DMS 273 treated with DMSO at 0.1 percent for 48 hours (cell line): ENCODE results near the gene ACMSD.
"Not testable (repeated sequence)": the region's sequence is repeated elsewhere in the genome, so short reads cannot be mapped to it uniquely, and the experiment has no call there.

Experiments used
- DNase-seq: peaks from one replicate; lab custom pipeline; 2025; lab: John Stamatoyannopoulos, UW

The ACMSD gene

GRCh38 chr2:134852518-134852917, 14.1 kb downstream of the ACMSD start:
- no peak for DNase-seq

DNA sequence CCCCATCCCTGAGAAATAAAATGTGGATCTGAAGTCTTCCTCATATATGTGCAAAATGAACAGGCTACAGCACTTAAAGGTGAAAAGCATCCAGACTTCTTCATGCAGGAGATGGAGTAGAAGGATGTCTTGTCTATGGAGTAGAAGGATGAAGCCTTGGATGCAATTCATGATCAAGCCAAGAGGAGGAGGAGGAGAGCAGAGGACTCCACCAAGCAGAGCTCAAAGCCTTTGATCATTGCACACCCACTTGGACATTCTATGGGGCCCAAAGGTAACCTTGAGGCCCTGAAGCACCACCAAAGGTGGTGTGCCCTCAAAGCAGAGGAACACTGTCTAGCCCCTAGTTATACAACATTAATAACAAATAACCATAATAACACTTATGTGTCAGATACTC, 17.3 kb downstream of the ACMSD start:
- no peak for DNase-seq

DNA sequence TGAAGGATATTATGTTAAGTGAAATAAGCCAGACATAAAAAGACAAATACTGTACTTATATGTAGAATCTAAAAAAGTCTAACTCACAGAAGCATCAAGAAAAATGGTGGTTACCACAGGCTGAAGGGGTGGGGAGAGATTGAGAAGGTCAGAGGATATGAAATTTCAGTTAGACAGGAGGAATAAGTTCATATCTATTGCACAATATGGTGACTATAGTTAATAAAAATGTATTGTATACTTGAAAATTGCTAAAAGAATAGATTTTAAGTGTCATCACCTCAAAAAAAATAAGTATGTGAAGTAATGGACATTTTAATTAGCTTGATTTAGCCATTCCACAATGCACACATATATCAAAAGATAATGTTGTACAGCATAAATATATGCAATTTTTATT, 19.8 kb downstream of the ACMSD start:
- DNase-seq: no peak

DNA sequence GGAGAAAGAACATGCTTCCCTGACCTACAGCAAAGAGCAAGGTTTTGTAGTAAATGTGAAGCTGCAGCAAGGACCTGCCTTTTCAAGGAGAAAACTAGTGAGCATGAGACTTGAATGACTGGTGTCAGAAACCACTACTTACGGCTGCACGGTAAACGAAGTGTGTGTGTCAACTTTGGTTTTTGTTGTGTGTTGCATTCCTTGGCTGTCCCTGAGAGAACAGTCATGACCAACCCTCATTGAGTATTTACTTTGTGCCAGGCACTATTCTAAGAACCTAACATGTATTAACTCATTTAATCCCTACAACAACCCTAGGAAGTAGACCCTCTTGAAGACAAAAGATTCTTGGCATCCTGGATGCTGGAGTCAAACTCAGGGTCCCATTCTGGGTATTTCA, 22.8 kb downstream of the ACMSD start:
- DNase-seq: no peak

- DNase-seq: no peak
Measured at GRCh38 chr2:134862069-134862468, 23.7 kb downstream of the ACMSD start.

GRCh38 chr2:134862674-134863073, 24.3 kb downstream of the ACMSD start:
- DNase-seq: no peak

DNA sequence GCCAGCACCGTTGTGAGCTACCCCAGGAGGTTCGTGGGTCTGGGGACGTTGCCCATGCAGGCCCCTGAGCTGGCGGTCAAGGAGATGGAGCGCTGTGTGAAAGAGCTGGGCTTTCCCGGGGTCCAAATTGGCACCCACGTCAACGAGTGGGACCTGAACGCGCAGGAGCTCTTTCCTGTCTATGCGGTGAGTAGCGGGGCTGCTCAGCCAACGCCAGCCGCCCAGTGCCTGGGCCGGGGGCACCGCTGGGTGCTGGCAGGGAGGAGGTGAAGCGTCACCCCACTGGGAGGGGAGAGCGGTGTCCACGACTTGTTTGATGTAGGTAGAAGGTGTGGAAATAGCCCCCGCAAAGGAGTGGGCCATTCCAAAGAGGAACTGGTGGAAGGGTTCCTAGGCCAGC, 25.0 kb downstream of the ACMSD start:
- DNase-seq: no peak

DNA sequence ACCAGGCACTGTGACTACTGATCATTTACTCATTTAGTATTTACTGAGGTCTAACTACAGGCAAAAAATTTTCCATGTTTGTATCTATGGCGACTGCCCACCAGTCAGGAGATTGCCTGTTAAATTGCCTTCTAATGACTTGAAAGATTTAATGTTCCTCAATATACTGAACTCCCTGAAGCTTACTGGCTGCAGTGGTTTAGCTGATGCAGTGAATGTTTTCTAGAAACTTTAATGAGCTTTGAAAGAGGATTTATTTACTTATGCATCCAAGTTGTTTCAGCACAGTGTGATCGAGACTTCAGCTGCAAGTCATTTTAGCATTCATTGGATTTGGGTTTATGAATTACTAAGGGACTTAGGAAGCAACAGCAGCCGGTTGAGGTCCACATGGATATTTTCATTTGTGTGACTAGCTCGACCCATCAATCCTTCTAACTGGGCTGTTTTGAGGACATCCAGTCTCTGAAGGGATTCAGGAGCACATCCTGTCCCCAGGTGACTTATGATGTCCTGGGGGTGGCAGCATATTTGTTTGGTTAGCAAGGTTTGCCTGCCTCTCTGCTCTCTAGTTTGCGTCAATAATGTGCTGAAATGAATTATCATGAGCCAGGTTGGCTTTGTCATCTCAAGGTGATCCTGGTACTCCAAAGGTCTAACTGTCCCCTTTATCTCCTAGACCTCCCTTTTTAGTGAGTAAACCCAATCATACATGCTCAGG, 26.8 kb downstream of the ACMSD start:
- DNase-seq: no peak

DNA sequence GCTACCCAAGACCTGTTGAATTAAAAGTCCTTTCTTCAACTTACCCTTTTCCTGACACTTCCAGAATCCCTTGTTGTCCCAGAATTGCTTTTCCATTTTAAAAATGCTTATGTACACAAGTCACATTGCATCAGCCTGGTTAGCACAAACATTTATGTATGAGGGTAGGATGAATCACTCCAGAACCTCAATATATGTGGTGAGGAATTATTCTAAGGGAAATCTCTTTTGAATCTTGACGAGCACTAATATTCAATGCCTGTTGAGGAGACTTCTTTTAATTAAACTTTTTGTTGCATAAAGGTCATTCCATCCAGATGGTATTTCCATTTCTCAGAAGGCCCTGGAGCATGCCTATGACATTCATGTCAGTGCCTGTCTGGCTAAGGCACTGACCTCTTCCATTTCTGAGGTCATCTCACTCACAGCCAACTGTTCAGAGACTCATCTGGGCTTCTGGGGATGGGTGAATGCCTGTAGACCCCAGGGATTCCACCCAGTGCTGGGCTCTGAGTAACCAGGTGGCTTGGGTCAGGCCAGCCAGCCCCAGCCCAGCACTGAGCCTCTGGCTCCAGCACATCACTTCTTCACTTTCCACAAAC, 28.2 kb downstream of the ACMSD start:
- DNase-seq: no peak

DNA sequence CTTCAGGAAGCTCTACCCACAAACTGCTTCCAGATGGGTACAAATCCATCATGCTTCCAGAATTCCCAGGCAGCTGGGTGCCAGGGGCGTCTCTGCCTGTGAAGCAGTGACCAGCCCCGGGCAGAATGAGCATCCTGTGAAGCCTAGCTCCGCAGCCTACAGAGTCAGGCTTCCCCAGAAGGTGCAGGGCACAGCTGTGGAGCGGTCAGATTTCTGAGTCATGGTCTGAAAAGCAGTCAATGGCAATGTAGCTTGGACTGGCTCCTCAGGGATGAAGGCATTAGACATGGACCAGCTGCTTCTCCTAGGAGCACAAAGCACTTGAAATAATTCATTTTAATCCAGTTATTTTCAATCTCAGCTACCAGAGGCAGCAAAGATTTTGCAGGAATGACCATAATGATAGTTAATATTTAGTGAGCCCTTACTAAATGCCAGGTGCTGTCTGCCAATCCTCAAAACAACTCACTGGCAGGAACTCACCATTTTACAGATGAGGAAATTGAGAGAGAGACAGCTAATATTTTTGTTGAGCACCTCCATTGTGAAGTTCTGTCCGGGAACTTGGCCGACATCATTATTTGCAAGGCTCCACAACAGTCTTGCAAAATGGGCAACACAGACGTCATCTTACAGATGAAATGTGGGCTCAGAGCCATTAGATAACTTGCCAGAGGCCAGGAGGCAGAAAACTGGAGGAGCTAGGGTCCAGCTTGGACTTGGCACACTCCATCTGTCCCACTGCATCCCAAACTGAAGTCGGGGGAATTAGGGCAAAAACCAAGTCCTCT, 31.7 kb downstream of the ACMSD start:
- DNase-seq: no peak

- DNase-seq: no peak
Measured at GRCh38 chr2:134873152-134873551, 34.7 kb downstream of the ACMSD start.

DNA sequence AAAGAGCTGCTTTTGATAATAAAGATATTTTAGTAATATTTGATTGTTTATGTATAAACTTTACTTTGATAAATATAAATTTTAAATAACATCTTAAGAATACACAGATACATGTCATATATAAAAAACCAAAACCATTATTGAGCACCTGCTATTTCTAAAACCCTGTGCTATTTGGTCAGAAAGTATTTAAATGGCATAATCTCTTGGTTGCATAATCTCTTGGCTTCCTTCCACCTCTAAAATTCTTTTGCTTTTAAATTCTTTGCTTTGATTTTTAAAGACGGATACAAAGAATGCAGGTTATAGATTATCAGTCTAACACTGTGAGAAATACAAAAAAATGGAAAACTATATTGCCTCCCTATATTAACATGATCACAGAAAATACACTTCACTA, 36.9 kb downstream of the ACMSD start:
- no peak for DNase-seq

GRCh38 chr2:134882773-134883172, 44.4 kb downstream of the ACMSD start:
- DNase-seq: no peak

DNA sequence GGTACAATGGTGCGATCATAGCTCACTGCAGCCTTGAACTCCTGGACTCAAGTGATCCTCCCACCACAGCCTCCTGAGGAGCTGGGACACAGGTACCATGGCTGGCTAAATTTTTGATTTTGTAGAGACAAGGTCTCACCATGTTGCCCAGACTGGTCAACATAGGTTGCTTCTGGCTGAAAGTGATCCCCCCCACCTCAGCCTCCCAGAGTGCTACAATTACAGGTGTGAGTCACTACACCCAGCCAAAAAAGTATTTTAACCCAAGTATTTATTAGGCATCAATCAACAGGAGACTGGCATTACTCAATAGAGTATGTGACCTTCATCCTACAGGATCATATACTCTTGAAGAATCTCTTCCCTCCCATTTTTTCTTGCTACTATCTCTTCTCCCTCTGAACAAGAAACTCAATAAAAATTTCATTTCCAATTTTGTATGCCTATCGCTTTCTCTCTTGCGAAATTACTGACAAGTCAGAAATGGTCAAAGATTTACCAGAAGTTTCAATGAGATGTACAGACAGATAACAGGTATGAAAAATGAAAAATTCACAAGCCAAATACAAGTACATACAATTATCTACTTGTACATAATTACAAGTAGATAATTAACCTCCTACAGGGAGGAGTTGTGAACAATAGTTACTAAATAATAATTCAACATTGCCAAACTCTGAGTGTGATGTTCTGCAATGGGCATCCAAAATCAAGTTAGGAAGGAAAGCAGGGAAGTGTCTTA, 45.3 kb downstream of the ACMSD start:
- no peak for DNase-seq

GRCh38 chr2:134884435-134884834, 46.0 kb downstream of the ACMSD start:
- no peak for DNase-seq

- no peak for DNase-seq
Measured at GRCh38 chr2:134892282-134893035, 54.0 kb downstream of the ACMSD start.

- DNase-seq: no peak
Measured at GRCh38 chr2:134897932-134898331, 59.5 kb downstream of the ACMSD start.

- DNase-seq: no peak
Measured at GRCh38 chr2:134899204-134899603, 60.8 kb downstream of the ACMSD start.

DNA sequence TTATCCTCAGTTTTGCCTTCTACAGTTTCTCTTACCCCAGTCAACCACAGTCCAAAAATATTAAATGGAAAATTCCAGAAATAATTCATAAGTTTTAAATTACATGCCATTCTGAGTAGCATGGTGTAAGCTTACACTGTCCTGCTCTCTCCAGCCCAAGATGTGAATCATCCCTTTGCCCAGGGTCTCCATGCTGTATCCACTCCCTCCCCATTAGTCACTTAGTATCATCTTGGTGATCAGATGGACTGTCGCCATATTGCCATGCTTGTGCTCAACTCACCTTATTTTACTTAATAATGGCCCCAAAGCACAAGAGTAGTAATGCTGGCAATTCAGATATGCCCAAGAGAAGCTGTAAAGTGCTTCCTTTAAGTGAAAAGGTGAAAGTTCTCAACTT, 61.7 kb downstream of the ACMSD start:
- no peak for DNase-seq

- not testable (repeated sequence) for DNase-seq
Measured at GRCh38 chr2:134903701-134904100, 65.3 kb downstream of the ACMSD start.

- DNase-seq: no peak
Measured at GRCh38 chr2:134905168-134905567, 66.8 kb downstream of the ACMSD start.

- no peak for DNase-seq
Measured at GRCh38 chr2:134906726-134907125, 68.3 kb downstream of the ACMSD start.
